ENCODE data around the gene LCE2A. TPM values are rescaled to one million over a fixed set of nuclear protein-coding genes. Genes with fewer than 3 reads are reported as not detected.

LCE2A gene
- total RNA-seq, 4 donors from 2014 or later = not detected

DNA sequence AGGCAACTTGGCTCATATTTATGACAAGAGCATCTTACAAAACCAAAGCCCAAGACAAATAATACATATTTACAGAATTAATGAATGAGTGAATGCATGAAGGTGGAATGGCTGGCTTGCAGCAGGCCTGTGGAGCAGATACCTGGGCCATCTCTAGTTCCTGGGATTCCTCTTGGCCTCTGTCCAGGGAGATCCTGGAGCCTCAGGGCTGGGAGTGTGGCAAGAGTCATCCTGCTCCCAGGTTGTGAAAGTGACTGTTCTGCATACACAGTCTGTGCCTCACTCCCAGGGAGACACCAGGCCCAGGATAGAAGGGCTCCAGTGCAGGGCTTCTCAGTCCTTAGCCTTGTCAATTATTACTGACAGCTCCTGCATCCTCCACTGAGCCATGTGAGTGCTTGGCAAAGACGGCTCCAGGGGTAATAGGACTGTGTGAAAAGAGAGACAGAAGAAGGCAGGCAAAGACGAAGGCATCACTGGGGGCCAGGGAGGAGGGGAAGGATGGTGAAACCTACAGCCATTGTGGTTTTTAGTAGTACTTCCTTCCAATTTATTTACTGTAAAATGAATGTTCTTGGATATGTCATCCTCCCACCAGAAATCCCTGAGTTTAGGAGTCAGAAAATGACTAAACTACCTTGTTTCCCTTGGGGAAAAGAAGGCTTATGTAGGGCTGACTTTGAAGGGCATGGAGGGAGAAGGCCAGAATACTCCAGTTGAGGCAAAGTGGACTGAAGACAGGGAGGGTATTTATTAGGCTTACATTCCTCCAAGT is 45.4 kb downstream of the LCE2A start:
- no peak for TF ChIP-seq POLR2A (IDR thresholded peaks at IDR 0.05)
- TF ChIP-seq, protein P1, sequence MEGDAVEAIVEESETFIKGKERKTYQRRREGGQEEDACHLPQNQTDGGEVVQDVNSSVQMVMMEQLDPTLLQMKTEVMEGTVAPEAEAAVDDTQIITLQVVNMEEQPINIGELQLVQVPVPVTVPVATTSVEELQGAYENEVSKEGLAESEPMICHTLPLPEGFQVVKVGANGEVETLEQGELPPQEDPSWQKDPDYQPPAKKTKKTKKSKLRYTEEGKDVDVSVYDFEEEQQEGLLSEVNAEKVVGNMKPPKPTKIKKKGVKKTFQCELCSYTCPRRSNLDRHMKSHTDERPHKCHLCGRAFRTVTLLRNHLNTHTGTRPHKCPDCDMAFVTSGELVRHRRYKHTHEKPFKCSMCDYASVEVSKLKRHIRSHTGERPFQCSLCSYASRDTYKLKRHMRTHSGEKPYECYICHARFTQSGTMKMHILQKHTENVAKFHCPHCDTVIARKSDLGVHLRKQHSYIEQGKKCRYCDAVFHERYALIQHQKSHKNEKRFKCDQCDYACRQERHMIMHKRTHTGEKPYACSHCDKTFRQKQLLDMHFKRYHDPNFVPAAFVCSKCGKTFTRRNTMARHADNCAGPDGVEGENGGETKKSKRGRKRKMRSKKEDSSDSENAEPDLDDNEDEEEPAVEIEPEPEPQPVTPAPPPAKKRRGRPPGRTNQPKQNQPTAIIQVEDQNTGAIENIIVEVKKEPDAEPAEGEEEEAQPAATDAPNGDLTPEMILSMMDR (IDR thresholded peaks at IDR 0.05) = no peak
- no peak overlapping the region for H3K4me3 ChIP-seq
- H3K27ac ChIP-seq = no peak overlapping the region
- H3K36me3 ChIP-seq = no peaks in the 10 kb centered on the region
- H3K4me1 ChIP-seq = no peaks in the 10 kb centered on the region
- DNase-seq = no peak
- no peaks in the 10 kb centered on the region for H3K27me3 ChIP-seq
- no peaks in the 10 kb centered on the region for H3K9me3 ChIP-seq

DNA sequence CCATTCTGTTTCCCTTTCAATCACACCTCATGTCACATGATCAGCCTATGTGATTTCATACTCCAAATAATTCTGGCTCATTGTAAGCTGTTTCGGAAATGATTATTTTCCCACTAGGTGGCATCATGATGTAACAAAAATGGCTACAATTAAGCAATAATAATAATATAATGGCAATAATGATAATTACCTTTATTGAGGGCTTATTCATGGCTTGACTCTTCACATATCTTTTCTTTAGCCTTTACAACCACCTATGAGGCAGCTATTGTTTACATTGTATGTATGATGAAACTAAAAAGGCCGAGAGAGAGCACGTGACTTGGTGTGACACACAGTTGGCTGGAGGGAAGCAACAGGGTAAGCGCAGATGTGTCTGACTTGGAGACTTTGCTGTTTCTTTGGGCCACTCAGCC is 47.2 kb downstream of the LCE2A start:
- no peak for DNase-seq
- no peaks in the 10 kb centered on the region for H3K9me3 ChIP-seq
- TF ChIP-seq, protein P1 (IDR thresholded peaks at IDR 0.05) = no peak
- TF ChIP-seq POLR2A (IDR thresholded peaks at IDR 0.05) = no peak
- H3K4me1 ChIP-seq = no peaks in the 10 kb centered on the region
- H3K36me3 ChIP-seq = no peaks in the 10 kb centered on the region
- no peak overlapping the region for H3K27ac ChIP-seq
- no peaks in the 10 kb centered on the region for H3K27me3 ChIP-seq
- no peak overlapping the region for H3K4me3 ChIP-seq

DNA sequence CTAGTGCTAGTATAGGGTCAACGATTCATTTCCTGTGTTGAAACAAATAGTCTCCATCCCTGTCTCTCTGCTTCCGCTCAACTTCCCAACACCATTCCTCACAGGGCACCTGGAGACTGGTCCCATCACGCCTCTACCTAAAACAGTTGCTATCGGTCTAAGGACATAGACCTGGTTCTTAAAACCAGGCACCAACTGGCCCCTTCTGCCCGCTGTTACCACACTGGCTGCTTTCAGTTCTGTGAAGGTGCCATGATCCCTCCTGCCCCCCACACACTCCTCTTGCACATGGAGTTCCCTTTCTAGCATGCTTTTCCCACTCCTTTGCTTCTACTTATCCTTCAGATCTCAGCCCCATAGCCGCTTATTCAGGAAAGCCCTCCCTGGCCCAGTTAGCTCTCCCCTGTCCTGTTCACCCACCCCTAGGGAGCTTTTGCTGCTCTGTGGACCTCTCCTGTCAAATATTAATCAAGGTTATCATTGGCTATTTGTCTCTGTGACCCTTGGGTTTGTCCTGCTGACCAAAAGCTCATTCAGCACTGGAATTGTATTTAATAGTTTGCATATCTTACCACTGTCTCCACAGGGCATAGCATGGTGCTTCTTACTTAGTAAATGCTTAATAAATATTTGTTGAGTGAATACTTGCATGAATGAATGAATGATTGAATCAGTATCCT is 47.8 kb downstream of the LCE2A start:
- H3K27ac ChIP-seq = no peak overlapping the region
- no peak for DNase-seq
- no peaks in the 10 kb centered on the region for H3K4me1 ChIP-seq
- TF ChIP-seq, protein P1 (IDR thresholded peaks at IDR 0.05) = no peak
- no peak for TF ChIP-seq POLR2A (IDR thresholded peaks at IDR 0.05)
- no peaks in the 10 kb centered on the region for H3K36me3 ChIP-seq
- H3K27me3 ChIP-seq = no peaks in the 10 kb centered on the region
- no peak overlapping the region for H3K4me3 ChIP-seq
- H3K9me3 ChIP-seq = no peaks in the 10 kb centered on the region

DNA sequence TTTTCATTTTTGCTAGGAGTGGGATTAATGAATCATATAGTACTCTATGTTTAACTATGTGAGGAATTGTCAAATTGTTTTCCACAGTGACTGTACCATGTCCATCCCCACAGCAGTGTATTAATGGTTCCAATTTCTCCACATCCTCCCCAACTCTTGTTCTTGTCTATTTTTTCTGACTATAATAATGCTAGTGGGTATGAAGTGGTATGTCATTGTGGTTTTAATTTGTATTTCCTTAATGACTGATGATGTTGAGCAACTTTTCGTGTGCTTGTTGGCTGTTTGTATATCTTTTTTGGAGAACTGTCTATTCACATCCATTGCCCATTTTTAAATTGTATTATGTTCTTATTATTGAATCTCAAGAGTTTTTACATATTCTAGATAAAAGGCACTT is 49.7 kb downstream of the LCE2A start:
- DNase-seq = no peak
- no peaks in the 10 kb centered on the region for H3K27me3 ChIP-seq
- no peaks in the 10 kb centered on the region for H3K9me3 ChIP-seq
- no peak overlapping the region for H3K27ac ChIP-seq
- TF ChIP-seq, protein P1 (IDR thresholded peaks at IDR 0.05) = no peak
- TF ChIP-seq POLR2A (IDR thresholded peaks at IDR 0.05) = no peak
- no peak overlapping the region for H3K4me3 ChIP-seq
- H3K36me3 ChIP-seq = no peaks in the 10 kb centered on the region
- H3K4me1 ChIP-seq = no peaks in the 10 kb centered on the region

Other genes with a start within 250 kb of the LCE2A start
- not detected for gene LCE5A, start 187.5 kb upstream of the LCE2A start, total RNA-seq
- not detected for gene CRCT1, start 183.9 kb upstream of the LCE2A start, total RNA-seq
- gene LCE3E, start 131.6 kb upstream of the LCE2A start, total RNA-seq = not detected
- not detected for gene LCE3D, start 117.8 kb upstream of the LCE2A start, total RNA-seq
- gene LCE3C, start 98.1 kb upstream of the LCE2A start, total RNA-seq = not detected
- not detected for gene LCE3B, start 84.5 kb upstream of the LCE2A start, total RNA-seq
- not detected for gene LCE3A, start 75.2 kb upstream of the LCE2A start, total RNA-seq
- gene LCE2D, start 35.0 kb upstream of the LCE2A start, total RNA-seq = not detected
- not detected for gene LCE2C, start 23.1 kb upstream of the LCE2A start, total RNA-seq
- gene LCE2B, start 12.2 kb upstream of the LCE2A start, total RNA-seq = not detected
- gene LCE4A, start 9.8 kb downstream of the LCE2A start, total RNA-seq = not detected
- not detected for gene KPRP, start 59.7 kb downstream of the LCE2A start, total RNA-seq
- gene LCE1F, start 76.8 kb downstream of the LCE2A start, total RNA-seq = not detected
- gene LCE1E, start 87.9 kb downstream of the LCE2A start, total RNA-seq = not detected
- not detected for gene LCE1D, start 98.4 kb downstream of the LCE2A start, total RNA-seq
- gene LCE1C, start 108.3 kb downstream of the LCE2A start, total RNA-seq = not detected
- not detected for gene LCE1B, start 113.6 kb downstream of the LCE2A start, total RNA-seq
- not detected for gene LCE1A, start 129.1 kb downstream of the LCE2A start, total RNA-seq
- gene LCE6A, start 144.5 kb downstream of the LCE2A start, total RNA-seq = not detected
- gene LCE7A, start 161.7 kb downstream of the LCE2A start, total RNA-seq = not detected
- not detected for gene SMCP, start 180.0 kb downstream of the LCE2A start, total RNA-seq
- gene IVL, start 210.2 kb downstream of the LCE2A start, total RNA-seq = not detected
- not detected for gene SPRR5, start 248.9 kb downstream of the LCE2A start, total RNA-seq